Nephron (organoid): Measurements from ENCODE around the gene NCEH1.

Source experiments
- H3K27ac Mint-ChIP-seq, 3 experiments: 2 replicates each; pipeline ENCODE4 v1.8.0; 2020; ENCODE audit warnings: mixed read lengths in 3 of 3, mild to moderate bottlenecking in 2 of 3, moderate library complexity in 1 of 3
- H3K27me3 Mint-ChIP-seq: 2 replicates; pipeline ENCODE4 v1.8.0; 2021; ENCODE audit warnings: low read depth, mild to moderate bottlenecking, moderate library complexity, mixed read lengths
- H3K36me3 Mint-ChIP-seq: 2 replicates; pipeline ENCODE4 v1.8.0; 2020; ENCODE audit warnings: low read depth, mixed read lengths
- H3K4me1 Mint-ChIP-seq: 2 replicates; pipeline ENCODE4 v1.8.0; 2020; ENCODE audit warnings: mixed read lengths
- H3K4me3 Mint-ChIP-seq, 3 experiments: 2 replicates each; pipeline ENCODE4 v1.8.0; 2020; ENCODE audit warnings: mild to moderate bottlenecking in 3 of 3, mixed read lengths in 3 of 3, moderate library complexity in 2 of 3
- H3K9me3 Mint-ChIP-seq: 2 replicates; pipeline ENCODE4 v1.8.0; 2020; ENCODE audit warnings: mixed read lengths
- TF ChIP-seq, protein P1 (sequence below), 3 experiments: fragments of 200-600 bp; sonication (generic); IDR thresholded peaks; one replicate each; pipeline ENCODE4 v1.5.0; 2021; ENCODE audit warnings: antibody characterized with exemption in 3 of 3; ENCODE audit not compliant: unreplicated experiment in 3 of 3

NCEH1 gene

DNA sequence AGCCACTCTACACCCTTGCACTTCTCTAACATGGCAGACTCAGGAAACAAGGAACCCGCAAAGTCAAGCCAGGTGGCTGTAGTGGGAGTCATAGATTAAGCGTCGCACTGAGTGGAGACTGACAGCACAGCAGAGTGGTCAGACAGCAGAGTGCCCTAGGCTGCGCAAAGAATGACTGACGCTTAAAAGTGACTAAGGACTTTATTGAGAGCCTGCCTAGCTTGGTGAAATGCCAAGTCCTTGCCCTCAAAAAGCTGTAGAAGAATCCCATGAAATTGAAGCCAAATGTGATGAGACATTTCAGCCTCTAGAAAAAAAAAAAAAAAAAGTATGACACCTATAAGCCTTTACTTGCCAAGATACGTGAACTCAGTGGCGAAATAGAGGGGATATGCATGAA is 30.2 kb downstream of the NCEH1 start:
- Mint-ChIP-seq H3K36me3 (no peaks in the 10 kb centered on the region), H3K27ac (no peak overlapping the region), H3K4me3 (no peak overlapping the region), H3K9me3 (no peaks in the 10 kb centered on the region), H3K4me1 (peaks cover 9% of the 10 kb centered on the region), H3K27me3 (no peaks in the 10 kb centered on the region)
- TF ChIP-seq, protein P1, sequence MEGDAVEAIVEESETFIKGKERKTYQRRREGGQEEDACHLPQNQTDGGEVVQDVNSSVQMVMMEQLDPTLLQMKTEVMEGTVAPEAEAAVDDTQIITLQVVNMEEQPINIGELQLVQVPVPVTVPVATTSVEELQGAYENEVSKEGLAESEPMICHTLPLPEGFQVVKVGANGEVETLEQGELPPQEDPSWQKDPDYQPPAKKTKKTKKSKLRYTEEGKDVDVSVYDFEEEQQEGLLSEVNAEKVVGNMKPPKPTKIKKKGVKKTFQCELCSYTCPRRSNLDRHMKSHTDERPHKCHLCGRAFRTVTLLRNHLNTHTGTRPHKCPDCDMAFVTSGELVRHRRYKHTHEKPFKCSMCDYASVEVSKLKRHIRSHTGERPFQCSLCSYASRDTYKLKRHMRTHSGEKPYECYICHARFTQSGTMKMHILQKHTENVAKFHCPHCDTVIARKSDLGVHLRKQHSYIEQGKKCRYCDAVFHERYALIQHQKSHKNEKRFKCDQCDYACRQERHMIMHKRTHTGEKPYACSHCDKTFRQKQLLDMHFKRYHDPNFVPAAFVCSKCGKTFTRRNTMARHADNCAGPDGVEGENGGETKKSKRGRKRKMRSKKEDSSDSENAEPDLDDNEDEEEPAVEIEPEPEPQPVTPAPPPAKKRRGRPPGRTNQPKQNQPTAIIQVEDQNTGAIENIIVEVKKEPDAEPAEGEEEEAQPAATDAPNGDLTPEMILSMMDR (IDR thresholded peaks at IDR 0.05; ENCODE audit: unreplicated experiment in 3 of 3), result no peak

DNA sequence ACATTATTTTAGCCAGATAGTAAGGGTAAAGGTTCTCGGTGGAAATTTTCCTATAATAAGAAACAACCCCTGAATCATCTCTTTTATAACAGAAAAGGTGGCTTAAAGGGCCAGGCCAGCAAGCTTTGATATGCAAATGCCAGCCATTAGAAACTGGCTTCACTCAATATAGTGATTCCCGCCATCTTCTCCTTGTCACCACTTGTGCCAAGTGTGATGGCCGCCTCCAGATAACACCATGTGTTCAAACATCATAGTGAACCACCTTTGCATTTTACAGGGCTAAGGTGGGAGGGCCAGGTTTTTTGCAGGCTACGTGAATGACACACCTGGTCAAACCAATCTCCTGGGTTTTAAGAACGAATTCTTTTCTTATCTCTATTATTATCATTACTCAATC is 31.3 kb downstream of the NCEH1 start:
- TF ChIP-seq, protein P1 (IDR thresholded peaks at IDR 0.05; ENCODE audit: unreplicated experiment in 3 of 3), result no peak
- no peak overlapping the region for H3K27ac Mint-ChIP-seq
- H3K4me3 Mint-ChIP-seq, result no peak overlapping the region
- H3K36me3 Mint-ChIP-seq, result no peaks in the 10 kb centered on the region
- peaks cover 9% of the 10 kb centered on the region for H3K4me1 Mint-ChIP-seq
- H3K27me3 Mint-ChIP-seq, result no peaks in the 10 kb centered on the region
- H3K9me3 Mint-ChIP-seq, result no peaks in the 10 kb centered on the region

DNA sequence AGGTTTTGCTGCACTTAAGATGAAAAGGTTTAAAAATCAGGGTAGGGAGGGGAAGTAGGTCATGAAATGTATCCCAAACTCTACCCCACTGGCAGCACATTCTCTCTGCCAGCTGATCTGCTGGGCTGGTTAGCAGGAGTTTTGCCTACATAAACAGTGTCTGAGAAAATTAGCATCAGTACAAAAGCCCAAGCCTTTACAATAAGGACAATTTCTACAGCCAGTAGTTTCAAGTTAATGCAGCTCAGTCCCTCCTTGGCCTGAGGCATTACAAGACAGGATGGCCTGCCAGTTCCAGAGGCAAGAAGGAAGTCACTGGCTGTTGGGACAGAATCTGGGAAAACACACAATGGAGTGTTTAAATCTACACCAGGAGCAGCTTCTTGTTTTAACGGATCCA is 32.8 kb downstream of the NCEH1 start:
- peaks cover 9% of the 10 kb centered on the region for H3K4me1 Mint-ChIP-seq
- TF ChIP-seq, protein P1 (IDR thresholded peaks at IDR 0.05; ENCODE audit: unreplicated experiment in 3 of 3), result no peak
- H3K4me3 Mint-ChIP-seq, result peak overlapping the region in 1 of 3 experiments; percentile 9
- no peaks in the 10 kb centered on the region for H3K36me3 Mint-ChIP-seq
- H3K27me3 Mint-ChIP-seq, result no peaks in the 10 kb centered on the region
- peak overlapping the region in 2 of 3 experiments; percentile 16 to 27 for H3K27ac Mint-ChIP-seq
- H3K9me3 Mint-ChIP-seq, result no peaks in the 10 kb centered on the region

DNA sequence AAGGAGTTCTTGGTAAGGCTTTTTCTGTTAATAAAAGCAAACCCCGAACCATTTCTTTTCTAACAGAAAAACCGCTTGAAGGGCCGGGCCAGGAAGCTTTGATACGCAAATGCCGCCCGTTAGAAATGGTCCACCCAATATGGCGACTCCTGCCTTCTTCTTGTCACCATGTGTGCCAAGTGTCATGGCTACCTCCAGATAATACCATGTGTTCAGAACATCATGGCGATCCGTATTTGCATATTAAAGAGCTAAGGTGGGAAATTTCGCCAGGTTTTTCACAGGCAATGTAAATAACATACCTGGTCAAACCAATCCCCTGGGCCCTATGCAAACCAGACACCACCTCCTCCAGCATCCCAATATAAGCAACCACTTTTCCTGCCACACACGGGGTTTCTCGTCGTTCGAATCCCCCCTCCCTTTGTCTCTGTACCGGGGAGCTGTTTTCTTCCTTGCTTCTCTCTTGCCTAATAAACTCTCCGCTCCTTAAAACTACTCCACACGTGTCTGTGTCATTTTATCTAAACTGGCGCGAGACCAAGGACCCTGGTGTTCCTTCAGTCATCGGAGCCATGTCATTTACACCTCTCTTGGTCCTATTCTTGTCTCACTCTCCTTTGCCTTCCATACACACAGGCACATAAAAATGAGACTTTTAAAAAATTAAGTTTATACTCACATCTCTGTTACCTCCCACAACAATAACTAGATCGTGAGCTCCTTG is 34.5 kb downstream of the NCEH1 start:
- H3K27me3 Mint-ChIP-seq, result no peaks in the 10 kb centered on the region
- no peak overlapping the region for H3K4me3 Mint-ChIP-seq
- H3K27ac Mint-ChIP-seq, result no peak overlapping the region
- H3K4me1 Mint-ChIP-seq, result peaks cover 9% of the 10 kb centered on the region
- no peaks in the 10 kb centered on the region for H3K9me3 Mint-ChIP-seq
- H3K36me3 Mint-ChIP-seq, result no peaks in the 10 kb centered on the region
- TF ChIP-seq, protein P1 (IDR thresholded peaks at IDR 0.05; ENCODE audit: unreplicated experiment in 3 of 3), result no peak

DNA sequence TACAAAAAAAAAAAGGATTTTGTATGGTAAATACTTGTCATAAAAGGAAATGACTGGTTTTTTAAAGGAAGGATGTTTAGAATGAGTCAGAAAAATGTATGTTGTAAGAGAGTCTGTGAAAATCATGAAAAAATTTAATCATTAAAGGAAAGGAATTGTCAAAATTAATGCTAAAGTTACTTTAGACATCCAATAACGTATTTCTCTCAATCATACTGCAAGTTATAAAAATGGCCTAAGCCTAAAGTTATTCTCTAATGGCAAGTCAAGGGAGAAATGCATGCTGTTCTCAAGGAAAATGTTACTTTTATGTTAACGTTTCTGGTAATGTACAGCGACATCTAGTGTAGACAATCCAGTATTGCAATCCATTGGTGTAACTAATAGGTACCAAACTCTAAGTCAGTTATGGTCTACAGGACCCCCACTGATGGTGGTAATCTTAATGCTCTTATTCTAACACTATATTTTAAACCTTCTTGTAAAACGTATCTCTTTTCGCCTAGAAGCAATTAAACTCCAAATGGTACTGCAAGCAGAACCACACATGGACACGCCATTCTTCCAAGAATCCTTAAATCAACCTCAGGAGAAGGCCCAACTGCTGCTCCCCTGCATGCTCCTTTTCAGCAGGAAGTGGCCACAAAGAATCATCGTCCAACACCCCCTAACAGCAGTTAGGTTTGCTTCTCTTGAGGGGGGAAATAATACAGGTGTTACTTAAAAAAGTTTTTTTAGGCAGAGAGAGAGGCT is 35.2 kb downstream of the NCEH1 start:
- Mint-ChIP-seq H3K4me3 (no peak overlapping the region), H3K27ac (no peak overlapping the region), H3K9me3 (no peaks in the 10 kb centered on the region), H3K27me3 (no peaks in the 10 kb centered on the region), H3K4me1 (peaks cover 9% of the 10 kb centered on the region), H3K36me3 (no peaks in the 10 kb centered on the region)
- TF ChIP-seq, protein P1 (IDR thresholded peaks at IDR 0.05; ENCODE audit: unreplicated experiment in 3 of 3), result peak; percentile 70 to 82 (median 74)
